Measurements from ENCODE around the gene SLC15A3.

GRCh38 chr11:60936467-60937143 lies 15.4 kb downstream of the SLC15A3 start:
- no peak for TF ChIP-seq EP300 (IDR thresholded peaks at IDR 0.05)
- TF ChIP-seq, protein P1, sequence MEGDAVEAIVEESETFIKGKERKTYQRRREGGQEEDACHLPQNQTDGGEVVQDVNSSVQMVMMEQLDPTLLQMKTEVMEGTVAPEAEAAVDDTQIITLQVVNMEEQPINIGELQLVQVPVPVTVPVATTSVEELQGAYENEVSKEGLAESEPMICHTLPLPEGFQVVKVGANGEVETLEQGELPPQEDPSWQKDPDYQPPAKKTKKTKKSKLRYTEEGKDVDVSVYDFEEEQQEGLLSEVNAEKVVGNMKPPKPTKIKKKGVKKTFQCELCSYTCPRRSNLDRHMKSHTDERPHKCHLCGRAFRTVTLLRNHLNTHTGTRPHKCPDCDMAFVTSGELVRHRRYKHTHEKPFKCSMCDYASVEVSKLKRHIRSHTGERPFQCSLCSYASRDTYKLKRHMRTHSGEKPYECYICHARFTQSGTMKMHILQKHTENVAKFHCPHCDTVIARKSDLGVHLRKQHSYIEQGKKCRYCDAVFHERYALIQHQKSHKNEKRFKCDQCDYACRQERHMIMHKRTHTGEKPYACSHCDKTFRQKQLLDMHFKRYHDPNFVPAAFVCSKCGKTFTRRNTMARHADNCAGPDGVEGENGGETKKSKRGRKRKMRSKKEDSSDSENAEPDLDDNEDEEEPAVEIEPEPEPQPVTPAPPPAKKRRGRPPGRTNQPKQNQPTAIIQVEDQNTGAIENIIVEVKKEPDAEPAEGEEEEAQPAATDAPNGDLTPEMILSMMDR (IDR thresholded peaks at IDR 0.05) = no peak
- no peak for TF ChIP-seq POLR2A (IDR thresholded peaks at IDR 0.05; ENCODE audit: low read depth)
- no peak for TF ChIP-seq POLR2AphosphoS5 (IDR thresholded peaks at IDR 0.05)

All from esophagus muscularis mucosa (tissue), 4 donors.